AG09309 (cell line): Measurements from ENCODE around the gene HSD11B1L.

Experiments used
- DNase-seq: peaks from one replicate; pipeline ENCODE4 v3.0.0-alpha.2; 2010; ENCODE audit warnings: low read depth
- H3K4me3 ChIP-seq: 2 replicates; pipeline ENCODE4 v1.5.1; 2011; ENCODE audit warnings: mild to moderate bottlenecking, low read depth, low read length, moderate library complexity; ENCODE audit not compliant: control insufficient read depth
- CTCF ChIP-seq: IDR thresholded peaks from 2 replicates; pipeline ENCODE4 v1.5.1; 2011; ENCODE audit warnings: mild to moderate bottlenecking, low read depth, low read length, inconsistent platforms; ENCODE audit not compliant: insufficient read depth, control insufficient read depth; ENCODE audit errors: missing control alignments

Gene HSD11B1L

GRCh38 chr19:5673752-5674151 is 7.1 kb upstream of the HSD11B1L start:
- no peak for DNase-seq
- no peak overlapping the region for H3K4me3 ChIP-seq
- no peak for TF ChIP-seq CTCF

GRCh38 chr19:5674714-5675113 is 6.1 kb upstream of the HSD11B1L start:
- no peak for TF ChIP-seq CTCF
- H3K4me3 ChIP-seq = no peak overlapping the region
- no peak for DNase-seq

GRCh38 chr19:5676105-5676771 is 4.6 kb upstream of the HSD11B1L start:
- no peak overlapping the region for H3K4me3 ChIP-seq

GRCh38 chr19:5676772-5677105 is 4.1 kb upstream of the HSD11B1L start:
- no peak for TF ChIP-seq CTCF
- H3K4me3 ChIP-seq = no peak overlapping the region
- no peak for DNase-seq

More at GRCh38 chr19:5676105-5676771, 4.6 kb upstream of the HSD11B1L start:
- TF ChIP-seq CTCF = no peak
- no peak for DNase-seq

- H3K4me3 ChIP-seq = no peak overlapping the region
- no peak for TF ChIP-seq CTCF
- DNase-seq = no peak
These were observed 3.7 kb upstream of the HSD11B1L start for GRCh38 chr19:5677136-5677535.

- H3K4me3 ChIP-seq = no peak overlapping the region
- no peak for DNase-seq
- no peak for TF ChIP-seq CTCF
These were observed 3.2 kb upstream of the HSD11B1L start for GRCh38 chr19:5677580-5677979.
